ENCODE measurements around the gene TSC22D4. TPM values are rescaled to one million over a fixed set of nuclear protein-coding genes. Genes with fewer than 3 reads are reported as not detected.
"Not testable (repeated sequence)": the region's sequence is repeated elsewhere in the genome, so short reads cannot be mapped to it uniquely, and the experiment has no call there.

Gene TSC22D4
- total RNA-seq, 1 donor from 2014 or later = 9.7 TPM

DNA sequence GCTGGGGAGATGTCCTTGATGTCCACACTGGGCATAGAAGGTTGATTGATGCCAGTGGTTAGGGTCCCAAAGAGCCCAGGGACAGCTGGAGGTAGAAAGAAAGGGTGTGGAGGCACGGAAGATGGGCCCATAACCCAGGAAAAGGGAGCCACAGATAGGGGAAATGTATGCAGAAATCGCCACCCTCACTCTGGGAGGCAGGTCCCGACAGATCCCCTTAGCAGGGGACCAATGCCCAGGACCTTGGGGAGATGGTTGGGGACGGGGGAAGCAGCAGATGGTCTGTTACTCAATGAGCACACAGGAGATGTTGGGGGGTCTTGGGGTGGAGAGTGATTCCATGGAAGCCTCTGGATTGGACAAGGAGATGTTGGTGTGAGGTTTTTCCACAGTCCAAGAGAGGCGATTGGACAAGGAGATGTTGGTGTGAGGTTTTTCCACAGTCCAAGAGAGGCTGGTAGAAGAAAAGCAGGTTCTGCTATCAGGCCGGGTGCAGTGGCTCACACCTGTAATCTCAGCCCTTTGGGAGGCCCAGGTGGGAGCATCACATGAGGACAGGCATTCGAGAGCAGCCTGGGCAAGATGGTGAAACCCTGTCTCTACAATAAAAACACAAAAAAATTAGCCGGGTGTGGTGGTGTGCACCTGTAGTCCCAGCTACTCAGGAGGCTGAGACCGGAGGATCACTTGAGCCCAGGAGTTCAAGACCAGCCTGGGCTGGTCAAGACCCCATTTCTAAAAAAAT lies 35.7 kb downstream of the TSC22D4 start:
- DNase-seq = no peak

DNA sequence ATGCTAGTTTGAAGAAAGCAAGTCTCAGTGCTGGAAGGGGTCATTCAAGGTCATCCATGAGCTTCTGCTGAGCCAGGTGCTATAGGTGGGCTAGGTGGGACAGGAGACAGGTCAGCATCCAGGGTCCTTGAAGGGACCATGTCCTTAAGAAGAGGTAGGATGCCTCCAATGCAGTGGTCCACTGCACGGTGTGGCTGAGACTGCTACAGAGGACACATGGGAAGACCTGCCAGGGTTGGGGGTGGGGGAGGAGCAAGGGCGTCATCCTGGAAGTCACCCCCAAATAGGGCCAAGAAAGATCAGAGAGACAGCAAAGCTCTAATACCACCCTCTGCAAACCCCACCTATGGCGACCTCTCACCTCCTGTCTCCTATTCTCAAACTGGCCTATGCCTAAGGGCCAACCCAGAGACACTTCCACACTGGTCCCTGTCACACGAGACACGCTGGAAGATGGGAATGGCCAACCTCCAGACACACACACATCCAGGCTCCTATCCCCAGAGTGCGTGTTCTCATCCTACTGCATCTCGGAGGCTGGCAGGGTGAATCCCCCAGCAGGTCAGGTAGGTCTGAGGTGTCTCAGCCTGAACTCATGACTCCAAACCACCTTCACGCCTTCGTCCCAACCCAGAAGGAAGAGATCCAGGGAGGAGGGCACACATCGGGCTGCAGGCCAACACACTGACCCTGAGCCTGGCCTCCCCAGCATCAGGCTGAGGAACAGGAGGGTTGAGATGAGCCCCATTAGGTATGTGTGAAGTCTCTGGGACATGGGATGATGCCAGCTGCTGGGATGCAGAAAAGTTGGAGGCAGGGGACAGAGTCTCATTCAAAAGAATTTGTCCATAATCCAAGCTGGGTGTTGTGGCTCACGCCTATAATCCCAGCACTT lies 37.1 kb downstream of the TSC22D4 start:
- no peak for DNase-seq

DNA sequence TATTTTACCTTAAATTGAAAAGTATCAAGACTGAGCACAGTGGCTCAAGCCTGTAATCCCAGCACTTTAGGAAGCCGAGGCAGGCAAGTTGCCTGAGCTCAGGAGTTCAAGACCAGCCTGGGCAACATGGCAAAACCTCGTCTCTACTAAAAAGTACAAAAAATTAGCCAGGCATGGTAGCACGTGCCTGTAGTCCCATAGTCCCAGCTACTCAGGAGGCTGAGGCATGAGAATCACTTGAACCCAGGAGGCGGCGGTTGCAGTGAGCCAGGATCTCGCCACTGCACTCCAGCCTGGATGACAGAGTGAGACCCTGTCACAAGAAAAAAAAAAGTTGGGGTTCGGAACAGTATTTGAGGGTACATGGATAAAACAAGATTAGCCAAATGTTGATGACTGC lies 39.8 kb downstream of the TSC22D4 start:
- not testable (repeated sequence) for DNase-seq

DNA sequence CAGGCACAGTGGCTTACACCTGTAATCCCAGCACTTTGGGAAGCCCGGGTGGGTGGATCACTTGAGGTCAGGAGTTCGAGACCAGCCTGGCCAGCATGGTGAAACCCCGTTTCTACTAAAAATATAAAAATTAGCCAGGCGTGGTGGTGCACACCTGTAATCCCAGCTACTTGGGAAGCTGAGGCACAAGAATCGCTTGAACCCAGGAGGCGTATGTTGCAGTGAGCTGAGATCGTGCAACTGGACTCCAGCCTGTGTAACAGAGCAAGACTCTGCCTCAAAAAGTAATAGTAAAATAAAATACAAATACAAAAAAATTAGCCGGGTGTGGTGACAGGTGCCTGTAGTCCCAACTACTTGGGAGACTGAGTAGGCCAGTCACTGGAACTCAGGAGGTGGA lies 40.3 kb downstream of the TSC22D4 start:
- DNase-seq = not testable (repeated sequence)

DNA sequence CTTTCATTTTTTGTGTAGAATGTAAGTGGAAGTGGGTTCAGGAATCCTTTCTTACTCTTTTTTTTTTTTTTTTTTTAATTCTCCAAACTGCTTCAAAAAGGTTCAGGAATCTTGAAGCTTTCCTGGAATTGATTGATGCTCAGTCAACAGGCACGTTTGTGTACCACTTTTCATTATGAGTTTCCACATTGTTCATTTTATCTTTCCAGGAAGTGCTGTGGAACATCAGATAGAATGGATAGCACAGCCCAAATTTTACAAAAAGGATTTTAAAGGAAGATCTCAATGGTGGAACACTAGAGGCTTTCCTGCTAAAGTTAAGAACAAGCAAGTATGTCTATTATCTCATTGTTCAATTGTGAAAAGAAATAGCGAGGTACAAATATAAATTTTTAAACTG lies 40.8 kb downstream of the TSC22D4 start:
- no peak for DNase-seq

DNA sequence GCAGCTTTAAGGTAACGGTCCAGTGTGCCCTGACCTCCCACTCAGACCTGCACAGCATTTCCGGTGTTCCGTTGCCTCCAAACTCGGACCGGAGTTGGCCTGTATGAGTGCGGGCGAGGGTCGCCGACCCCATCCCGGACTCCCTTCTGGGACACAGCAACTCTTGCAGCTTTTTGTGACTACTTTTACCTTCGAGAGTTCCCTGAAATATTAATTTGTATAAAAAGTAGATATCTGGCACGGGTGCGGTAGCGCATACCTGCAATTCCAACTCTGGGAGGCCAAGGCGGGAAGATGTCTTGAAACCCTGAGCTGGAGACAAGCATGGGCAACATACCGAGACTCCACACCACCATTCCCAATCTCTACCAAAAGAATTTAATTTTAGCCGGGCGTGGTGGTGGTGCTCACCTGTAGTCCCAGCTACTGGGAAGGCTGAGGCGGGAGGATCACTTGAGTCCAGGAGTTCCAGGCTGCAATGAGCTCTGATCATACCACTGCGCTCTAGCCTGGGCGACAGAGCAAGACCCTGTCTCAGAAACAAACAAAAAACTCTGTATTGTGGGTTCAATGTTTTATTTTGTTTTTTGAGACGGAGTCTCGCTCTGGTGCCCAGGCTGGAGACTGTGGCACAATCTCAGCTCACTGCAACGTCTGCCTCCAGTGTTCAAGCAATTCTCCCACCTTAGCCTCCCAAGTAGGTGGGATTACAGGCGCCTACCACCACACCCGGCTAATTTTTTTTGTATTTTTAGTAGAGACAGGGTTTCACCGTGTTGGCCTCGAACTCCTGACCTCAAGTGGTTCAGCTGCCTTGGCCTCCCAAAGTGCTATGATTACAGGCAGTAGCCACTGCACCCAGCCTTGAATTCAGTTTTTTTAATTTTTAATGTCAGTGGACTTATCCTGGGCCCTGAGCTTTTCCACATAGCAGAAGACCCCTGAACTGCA lies 41.6 kb downstream of the TSC22D4 start:
- DNase-seq = no peak

DNA sequence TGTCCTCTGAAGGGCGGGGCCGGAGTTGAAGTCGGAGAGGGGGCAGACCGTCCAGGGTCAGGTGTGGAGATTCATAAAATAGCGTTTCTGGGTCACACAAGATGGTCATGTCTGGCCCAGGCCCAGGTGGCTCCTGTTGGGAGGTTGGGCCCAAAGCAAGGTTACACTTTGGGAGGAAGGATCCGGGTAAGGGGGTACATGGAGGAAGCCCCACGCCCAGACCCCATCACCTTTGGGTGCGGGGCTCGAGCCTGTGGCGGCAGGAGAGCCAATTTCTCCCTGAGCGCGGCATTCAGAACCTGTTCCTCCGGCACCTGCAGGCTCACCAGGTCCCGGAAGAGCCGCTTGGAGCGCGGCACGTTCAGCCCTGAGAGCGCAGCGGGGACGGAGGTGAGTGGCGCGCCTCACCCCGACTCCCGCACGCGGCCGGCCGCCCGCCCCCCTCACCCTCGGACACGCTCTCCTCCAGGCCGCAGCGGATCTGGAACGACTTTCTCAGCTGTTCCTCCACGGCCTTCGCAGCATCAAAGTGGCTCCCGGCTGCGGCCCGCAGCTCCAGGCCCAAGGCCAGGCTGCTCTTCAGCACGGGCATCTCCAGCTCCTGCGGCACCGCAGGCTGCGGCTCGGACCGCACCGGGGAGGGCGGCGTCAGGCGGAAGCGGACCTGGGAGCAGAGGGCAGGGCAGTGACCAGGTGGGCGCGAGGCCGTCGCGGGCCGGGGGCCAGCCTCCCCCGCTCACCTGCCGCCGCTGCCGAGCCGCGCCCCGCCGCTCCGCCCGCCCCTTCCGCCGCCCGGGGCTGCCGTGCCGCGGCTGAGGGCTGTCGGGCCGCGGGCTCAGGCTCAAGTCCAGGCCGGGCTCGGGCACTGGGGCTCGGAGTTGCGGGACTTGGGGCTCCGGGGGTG lies 43.4 kb downstream of the TSC22D4 start:
- DNase-seq = no peak

DNA sequence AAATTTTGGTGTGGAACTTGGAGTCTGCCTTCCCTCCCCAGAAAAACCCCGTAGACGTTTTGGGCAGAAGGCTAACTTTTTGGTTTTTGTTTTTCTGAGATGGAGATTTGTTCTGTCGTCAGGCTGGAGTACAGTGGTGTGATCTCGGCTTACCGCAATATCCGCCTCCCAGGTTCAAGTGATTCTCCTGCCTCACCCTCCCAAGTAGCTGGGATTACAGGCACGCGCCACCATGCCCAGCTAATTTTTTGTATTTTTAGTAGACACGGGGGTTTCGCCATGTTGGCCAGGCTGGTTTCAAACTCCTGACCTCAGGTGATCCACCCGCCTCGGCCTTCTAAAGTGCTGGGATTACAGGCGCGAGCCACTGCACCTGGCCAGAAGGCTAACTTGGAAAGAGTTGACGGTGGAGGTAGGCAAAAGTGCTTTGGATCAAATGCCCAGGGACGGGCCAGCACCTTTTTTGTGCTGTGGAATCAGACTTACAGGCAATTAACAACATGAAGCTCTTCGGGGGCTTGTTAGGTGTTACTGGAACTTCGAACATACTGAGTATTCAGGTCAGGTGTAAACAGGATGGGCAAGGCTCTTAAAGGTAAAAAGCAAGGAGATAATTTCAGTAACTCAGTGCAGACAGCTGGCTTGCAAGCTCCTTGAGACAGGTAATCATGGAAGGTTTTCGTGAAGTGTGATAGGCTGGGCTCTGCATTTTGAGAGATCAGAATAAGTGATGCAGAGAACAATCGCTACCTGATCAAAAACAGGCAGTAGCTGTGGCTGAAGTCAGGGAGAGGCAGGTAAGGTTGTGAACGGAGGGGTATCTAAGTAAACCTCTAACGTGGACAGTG lies 44.5 kb downstream of the TSC22D4 start:
- no peak for DNase-seq

DNA sequence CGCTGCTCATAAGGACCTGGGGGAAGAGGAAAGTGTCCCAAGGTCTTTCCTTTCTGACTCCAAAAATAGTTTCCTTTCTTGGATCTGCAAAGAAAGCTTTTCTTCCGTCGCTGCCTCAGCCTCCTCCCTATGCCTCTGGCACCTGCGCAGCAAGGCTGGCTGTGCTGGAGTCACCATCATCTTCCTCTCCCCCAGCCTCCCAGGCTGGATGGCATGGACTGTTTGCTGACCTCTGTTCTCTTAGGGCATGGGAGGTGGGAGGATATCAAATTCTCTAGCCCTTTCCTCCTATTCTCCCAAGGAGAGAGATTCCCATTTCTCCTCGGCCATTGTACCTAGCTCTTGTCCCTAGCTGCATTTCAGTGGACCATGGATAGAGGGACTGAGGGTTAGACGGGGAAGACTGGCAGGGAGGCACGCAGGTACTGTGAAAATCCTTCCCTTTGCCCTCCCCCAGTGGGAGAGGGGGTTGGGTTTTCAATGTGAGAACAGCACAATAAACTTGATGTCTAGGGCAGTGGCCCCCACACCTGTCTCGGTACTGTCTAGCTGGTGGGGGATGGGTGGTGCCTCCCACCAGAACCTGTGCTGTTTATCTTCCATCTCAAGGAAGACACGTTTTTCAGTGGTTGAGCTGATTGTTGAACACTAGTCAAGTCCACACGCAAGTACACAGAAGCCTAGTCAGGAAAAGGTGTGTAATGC lies 45.3 kb downstream of the TSC22D4 start:
- no peak for DNase-seq

DNA sequence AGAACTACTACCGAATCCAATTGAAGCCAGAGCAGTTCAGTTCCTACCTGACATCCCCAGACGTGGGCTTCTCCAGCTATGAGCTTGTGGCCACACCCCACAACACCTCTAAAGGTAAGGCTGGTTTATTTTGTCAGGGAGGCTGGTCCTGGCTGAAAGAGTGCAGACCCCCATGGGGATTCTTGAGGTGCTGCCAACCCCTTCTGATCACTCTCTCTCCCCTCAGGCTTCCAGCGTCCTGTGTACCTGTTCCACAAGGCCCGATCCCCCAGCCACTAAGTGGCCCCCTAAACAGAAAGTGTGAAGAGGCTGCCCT lies 45.8 kb downstream of the TSC22D4 start:
- DNase-seq = no peak

DNA sequence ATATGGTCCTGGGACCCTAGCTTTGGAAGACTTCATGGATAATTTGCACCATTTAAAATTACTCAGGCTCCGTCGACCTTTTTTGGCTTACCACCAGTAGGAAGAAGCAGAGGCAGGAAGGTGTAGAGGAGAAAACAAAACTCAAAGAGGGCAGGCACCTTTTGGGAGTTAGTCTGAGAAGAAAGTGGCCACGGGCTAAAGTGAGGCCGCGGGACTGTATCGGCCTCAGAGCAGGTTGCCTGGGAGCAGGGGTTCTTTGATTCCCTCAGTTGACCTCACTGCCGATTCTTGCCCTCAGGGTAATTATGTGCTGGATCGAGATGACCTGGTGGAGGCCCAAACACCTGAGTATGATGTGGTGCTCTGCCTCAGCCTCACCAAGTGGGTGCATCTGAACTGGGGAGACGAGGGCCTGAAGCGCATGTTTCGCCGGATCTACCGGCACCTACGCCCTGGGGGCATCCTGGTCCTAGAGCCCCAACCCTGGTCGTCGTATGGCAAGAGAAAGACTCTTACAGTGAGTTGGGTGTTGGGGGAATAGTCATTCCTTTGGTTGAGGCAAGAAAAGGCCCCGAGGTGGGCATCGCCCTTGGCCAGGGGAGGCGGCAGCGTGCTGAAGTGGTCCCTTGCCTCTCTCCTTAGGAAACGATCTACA lies 46.3 kb downstream of the TSC22D4 start:
- DNase-seq = no peak

DNA sequence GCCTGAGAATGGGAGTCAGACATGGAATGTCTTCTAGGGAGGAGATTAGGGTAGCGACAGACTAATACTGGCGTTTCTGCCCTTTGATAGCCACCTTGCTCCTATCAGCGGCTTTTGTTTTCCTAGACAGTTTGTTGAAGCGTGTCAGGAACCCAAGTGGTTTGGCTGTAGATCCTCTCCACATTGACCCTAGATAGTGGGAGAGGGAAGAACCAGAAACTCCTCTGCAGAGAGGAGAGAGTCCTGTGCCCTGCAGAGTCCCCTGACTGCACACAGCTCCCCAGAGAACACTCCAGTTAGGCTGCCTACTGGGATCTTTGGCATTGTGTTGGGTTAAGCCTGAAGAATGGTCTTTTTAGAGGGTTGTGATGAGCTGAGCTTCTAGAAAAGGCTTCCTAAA lies 47.0 kb downstream of the TSC22D4 start:
- DNase-seq = no peak

DNA sequence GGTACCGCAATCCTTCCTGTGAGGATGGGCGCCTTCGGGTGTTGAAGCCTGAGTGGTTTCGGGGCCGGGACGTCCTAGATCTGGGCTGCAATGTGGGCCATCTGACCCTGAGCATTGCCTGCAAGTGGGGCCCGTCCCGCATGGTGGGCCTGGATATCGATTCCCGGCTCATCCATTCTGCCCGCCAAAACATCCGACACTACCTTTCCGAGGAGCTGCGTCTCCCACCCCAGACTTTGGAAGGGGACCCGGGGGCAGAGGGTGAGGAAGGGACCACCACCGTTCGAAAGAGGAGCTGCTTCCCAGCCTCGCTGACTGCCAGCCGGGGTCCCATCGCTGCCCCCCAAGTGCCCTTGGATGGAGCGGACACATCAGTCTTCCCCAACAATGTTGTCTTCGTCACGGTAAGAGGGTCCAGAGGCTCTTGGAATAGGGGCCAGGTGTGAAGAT lies 47.7 kb downstream of the TSC22D4 start:
- no peak for DNase-seq

DNA sequence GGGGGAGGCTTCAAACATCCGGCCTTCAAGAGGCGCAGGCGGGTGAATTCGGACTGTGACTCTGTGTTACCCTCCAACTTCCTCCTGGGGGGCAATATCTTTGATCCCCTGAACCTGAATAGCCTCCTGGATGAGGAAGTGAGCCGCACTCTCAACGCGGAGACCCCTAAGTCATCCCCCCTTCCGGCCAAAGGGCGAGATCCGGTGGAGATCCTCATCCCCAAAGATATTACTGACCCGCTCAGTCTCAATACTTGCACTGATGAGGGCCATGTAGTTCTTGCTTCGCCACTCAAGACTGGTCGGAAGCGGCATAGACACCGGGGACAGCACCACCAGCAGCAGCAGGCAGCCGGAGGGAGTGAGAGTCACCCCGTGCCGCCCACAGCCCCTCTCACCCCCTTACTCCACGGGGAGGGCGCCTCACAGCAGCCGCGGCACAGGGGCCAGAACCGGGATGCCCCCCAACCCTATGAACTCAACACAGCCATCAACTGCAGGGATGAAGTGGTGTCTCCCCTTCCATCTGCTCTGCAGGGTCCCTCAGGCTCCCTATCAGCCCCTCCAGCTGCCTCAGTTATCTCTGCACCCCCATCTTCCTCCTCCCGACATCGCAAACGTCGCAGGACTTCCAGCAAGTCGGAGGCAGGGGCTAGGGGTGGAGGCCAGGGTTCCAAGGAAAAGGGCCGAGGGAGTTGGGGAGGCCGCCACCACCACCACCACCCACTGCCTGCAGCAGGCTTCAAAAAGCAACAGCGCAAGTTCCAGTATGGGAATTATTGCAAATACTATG lies 48.3 kb downstream of the TSC22D4 start:
- DNase-seq = no peak

DNA sequence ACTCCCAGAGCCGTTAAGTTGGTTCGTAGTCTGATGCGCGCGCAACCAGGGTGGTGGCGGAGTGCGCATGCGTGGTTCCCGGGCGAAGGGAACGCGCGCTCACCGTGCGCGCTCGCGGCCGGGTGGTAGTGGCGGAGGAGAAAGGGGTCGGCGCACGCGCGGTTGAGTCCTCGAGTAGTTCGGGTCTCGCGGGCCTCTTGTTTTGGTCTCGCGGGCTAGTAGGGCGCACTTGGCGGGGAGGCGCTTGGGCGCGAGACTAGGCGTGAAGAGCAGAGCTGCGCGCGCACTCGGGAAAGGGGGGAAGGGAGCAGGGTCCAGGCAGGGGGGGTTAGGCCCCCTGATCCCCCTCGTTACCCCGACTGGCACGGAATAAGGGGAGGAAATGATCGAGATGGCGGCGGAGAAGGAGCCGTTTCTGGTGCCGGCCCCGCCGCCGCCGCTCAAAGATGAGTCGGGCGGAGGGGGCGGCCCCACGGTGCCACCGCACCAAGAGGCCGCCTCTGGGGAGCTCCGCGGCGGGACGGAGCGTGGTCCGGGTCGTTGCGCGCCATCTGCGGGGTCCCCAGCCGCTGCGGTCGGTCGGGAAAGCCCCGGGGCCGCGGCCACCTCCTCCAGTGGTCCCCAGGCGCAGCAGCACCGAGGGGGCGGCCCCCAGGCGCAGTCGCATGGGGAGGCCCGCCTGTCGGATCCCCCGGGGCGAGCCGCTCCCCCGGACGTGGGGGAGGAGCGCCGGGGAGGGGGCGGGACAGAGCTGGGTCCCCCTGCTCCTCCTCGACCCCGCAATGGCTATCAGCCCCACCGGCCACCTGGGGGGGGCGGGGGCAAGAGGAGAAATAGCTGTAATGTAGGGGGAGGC lies 49.1 kb downstream of the TSC22D4 start, which contains the start of gene MEPCE:
Gene MEPCE, plus strand, starts transcription at position 195 of the 856 bp plus-strand sequence. Its CDS starts 188 bp downstream, at position 383.
- DNase-seq = peak; percentile 85

DNA sequence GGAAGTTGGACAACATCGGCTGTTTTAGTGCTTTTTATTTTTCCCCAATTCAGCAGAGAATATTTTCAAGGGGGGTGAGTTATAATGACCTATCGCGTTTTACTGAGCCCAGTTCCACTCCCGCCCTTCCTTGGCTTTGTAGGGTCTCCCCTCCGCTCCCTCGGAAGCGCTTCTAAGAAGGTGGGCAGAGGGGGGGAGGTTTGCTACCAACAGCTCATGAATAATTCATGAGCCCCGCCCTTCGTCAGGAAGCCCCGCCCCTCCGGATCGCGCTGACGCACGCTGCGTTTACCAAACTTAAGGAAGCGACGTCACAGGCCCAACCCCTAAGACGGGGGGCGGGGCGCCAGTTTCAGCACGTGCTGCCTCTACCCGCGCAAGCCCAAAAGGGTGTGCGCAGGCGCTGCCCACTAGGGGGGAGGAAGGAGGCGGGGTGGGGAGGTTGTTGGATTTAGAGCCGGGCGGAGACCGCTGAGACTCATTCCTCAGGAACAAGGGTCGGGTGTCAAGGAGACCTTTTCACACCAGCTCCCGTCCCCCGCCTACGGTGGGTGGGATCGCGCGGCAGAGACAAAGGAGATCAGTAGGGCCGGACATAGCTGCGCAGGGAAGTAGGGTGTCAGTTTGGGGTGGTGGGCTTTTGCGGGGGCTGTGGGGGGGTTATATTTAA lies 49.9 kb downstream of the TSC22D4 start:
- peak; percentile 96 for DNase-seq

All from occipital lobe (tissue), 2 donors.